ENCODE data around the gene MAP2K6. TPM values are rescaled to one million over a fixed set of nuclear protein-coding genes. Genes with fewer than 3 reads are reported as not detected.

Gene MAP2K6
- total RNA-seq, 2 experiments from 2014 or later = 10.3 to 27.6 TPM

DNA sequence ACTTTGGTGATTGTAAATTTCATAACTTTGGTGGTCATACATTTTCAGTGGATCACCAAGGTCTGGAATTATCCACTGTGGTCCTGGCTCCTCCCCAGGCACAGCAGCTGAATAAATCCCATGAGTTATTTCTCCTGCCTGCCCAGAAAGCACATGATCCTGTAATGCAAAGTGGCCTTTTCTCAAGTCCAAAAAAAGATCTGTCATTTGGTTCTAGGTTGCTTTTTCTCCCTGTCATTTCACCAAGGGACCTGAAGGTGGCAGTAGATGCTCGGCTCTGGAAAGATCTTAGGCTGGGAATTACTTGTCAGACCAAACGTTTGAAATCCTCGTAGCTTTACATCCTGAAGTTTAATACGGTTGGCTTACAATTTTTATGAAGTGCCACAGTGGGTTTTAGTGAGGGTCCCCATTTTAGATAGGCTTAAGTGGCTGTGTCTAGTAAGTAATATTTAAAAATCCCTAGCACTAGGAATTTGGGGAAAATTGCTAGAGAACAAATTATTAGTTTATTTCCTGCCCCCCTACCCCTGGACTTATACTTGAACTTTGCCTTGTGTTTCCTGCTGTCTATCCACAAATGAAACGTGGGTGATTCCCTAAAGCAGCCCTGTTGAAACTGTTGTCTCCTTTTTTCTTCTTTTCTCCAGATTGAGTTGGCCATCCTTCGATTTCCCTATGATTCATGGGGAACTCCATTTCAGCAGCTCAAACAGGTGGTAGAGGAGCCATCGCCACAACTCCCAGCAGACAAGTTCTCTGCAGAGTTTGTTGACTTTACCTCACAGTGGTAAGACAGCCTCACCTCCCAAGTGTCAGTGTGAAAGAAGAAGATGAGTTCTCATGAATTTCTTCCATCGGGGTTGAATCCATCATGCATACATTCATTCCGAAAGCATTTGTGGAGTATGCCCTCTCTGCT is 111.7 kb downstream of the MAP2K6 start:
- CTCF ChIA-PET (ENCODE audit: unreplicated experiment) = no interaction called here
- BruUV-seq (replicated peaks) = no TSS peak
- H3K4me3 ChIP-seq (ENCODE audit: low read depth, low read length, poor library complexity, severe bottlenecking) = no peak overlapping the region
- H3K27ac ChIP-seq (ENCODE audit: low read depth, low read length, poor library complexity, severe bottlenecking) = no peak overlapping the region
- no peaks in the 10 kb centered on the region for H3K9me2 ChIP-seq (ENCODE audit: insufficient read depth, low read length)
- H3K4me2 ChIP-seq (ENCODE audit: low read length) = no peak overlapping the region
- intact Hi-C loops (cut with micrococcal nuclease; ENCODE audit: unreplicated experiment) = loop anchor here (1.0 to 5.0 kb wide), 4 partner anchors 281 to 1096 kb away; no protein-coding TSS in a partner anchor
- TF ChIP-seq CTCF (conservative IDR thresholded peaks at IDR 0.05; ENCODE audit: low read length) (peak; percentile 100), EZH2phosphoT487 (IDR thresholded peaks at IDR 0.05; ENCODE audit: borderline replicate concordance, low read depth, low read length) (no peak)
- POLR2A ChIA-PET = interaction anchor here (2.0 kb wide), 1 partner anchor 10 kb away, joined by 6 read pairs; no protein-coding TSS in a partner anchor
- peak; percentile 72 for DNase-seq (ENCODE audit: low spot score)
- peaks cover 4% of the 10 kb centered on the region for H3K4me1 ChIP-seq (ENCODE audit: insufficient read depth, low read length, poor library complexity, severe bottlenecking)
- no peaks in the 10 kb centered on the region; the same call in 1 of the 2 replicates for H3K9me3 ChIP-seq (ENCODE audit: low read length)
- no peak overlapping the region for H2AFZ ChIP-seq (ENCODE audit: low read length)
- no peaks in the 10 kb centered on the region for H4K20me1 ChIP-seq (ENCODE audit: insufficient read depth, low read length)
- peaks cover 19% of the 10 kb centered on the region for H3K36me3 ChIP-seq (ENCODE audit: insufficient read depth, low read length)
- no peaks in the 10 kb centered on the region for H3K79me2 ChIP-seq (ENCODE audit: insufficient read depth, low read depth, low read length)

DNA sequence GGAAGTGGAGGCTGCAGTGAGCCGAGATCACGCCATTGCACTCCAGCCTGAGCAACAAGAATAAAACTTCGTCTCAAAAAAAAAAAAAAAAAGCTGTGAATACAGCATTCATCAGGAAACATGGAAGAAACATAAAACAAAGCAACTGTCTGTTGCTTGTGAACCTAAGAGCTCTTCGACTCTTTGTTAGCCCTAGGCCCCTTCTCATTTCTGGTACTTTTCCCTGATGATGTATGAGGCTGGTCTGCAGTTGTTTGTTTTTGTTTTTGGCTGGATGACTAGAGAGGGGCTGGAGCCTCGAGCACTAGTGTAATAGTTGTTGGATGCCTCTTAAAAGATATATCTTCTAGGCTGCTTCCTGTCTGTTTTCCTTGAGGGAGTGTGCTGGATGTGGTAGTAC is 113.5 kb downstream of the MAP2K6 start:
- TF ChIP-seq EZH2phosphoT487 (IDR thresholded peaks at IDR 0.05; ENCODE audit: borderline replicate concordance, low read depth, low read length) = no peak
- Histone ChIP-seq H3K9me2 (ENCODE audit: insufficient read depth, low read length) (no peaks in the 10 kb centered on the region), H3K4me3 (ENCODE audit: low read depth, low read length, poor library complexity, severe bottlenecking) (no peak overlapping the region), H3K4me1 (ENCODE audit: insufficient read depth, low read length, poor library complexity, severe bottlenecking) (no peaks in the 10 kb centered on the region), H3K4me2 (ENCODE audit: low read length) (no peak overlapping the region), H2AFZ (ENCODE audit: low read length) (no peak overlapping the region), H3K36me3 (ENCODE audit: insufficient read depth, low read length) (peaks cover 18% of the 10 kb centered on the region), H3K27ac (ENCODE audit: low read depth, low read length, poor library complexity, severe bottlenecking) (no peak overlapping the region), H4K20me1 (ENCODE audit: insufficient read depth, low read length) (no peaks in the 10 kb centered on the region), H3K9me3 (ENCODE audit: low read length) (no peaks in the 10 kb centered on the region; the same call in 1 of the 2 replicates), H3K79me2 (ENCODE audit: insufficient read depth, low read depth, low read length) (no peaks in the 10 kb centered on the region)
- intact Hi-C loops (cut with micrococcal nuclease; ENCODE audit: unreplicated experiment) = loop anchor here (5.0 kb wide), 2 partner anchors 1024 to 1094 kb away; no protein-coding TSS in a partner anchor
- ChIA-PET CTCF (ENCODE audit: unreplicated experiment) (interaction anchor here (0.6 to 0.9 kb wide), 2 partner anchors 25 to 151 kb away, joined by 3 to 4 read pairs; no protein-coding TSS in a partner anchor), POLR2A (interaction anchor here (0.6 to 1.2 kb wide), 5 partner anchors 8 to 616 kb away, joined by 3 to 7 read pairs (median 4); no protein-coding TSS in a partner anchor)
- BruUV-seq (replicated peaks) = no TSS peak
- DNase-seq (ENCODE audit: low spot score) = no peak

GRCh38 chr17:69533481-69534234 is 119.2 kb downstream of the MAP2K6 start:
- no peaks in the 10 kb centered on the region for H4K20me1 ChIP-seq (ENCODE audit: insufficient read depth, low read length)
- H3K27ac ChIP-seq (ENCODE audit: low read depth, low read length, poor library complexity, severe bottlenecking) = no peak overlapping the region
- no peak overlapping the region for H3K4me3 ChIP-seq (ENCODE audit: low read depth, low read length, poor library complexity, severe bottlenecking)
- DNase-seq (ENCODE audit: low spot score) = no peak
- TF ChIP-seq EZH2phosphoT487 (IDR thresholded peaks at IDR 0.05; ENCODE audit: borderline replicate concordance, low read depth, low read length) (no peak), CTCF (conservative IDR thresholded peaks at IDR 0.05; ENCODE audit: low read length) (no peak)
- H3K4me2 ChIP-seq (ENCODE audit: low read length) = no peak overlapping the region
- intact Hi-C loops (cut with micrococcal nuclease; ENCODE audit: unreplicated experiment) = no loop called here
- no peak overlapping the region for H2AFZ ChIP-seq (ENCODE audit: low read length)
- no peaks in the 10 kb centered on the region for H3K79me2 ChIP-seq (ENCODE audit: insufficient read depth, low read depth, low read length)
- BruUV-seq (replicated peaks) = no TSS peak
- ChIA-PET POLR2A (interaction anchor here (0.6 to 1.8 kb wide), 6 partner anchors 9 to 1023 kb away, joined by 3 to 7 read pairs (median 5); no protein-coding TSS in a partner anchor), CTCF (ENCODE audit: unreplicated experiment) (no interaction called here)
- H3K9me2 ChIP-seq (ENCODE audit: insufficient read depth, low read length) = no peaks in the 10 kb centered on the region
- no peaks in the 10 kb centered on the region for H3K9me3 ChIP-seq (ENCODE audit: low read length)
- no peaks in the 10 kb centered on the region for H3K4me1 ChIP-seq (ENCODE audit: insufficient read depth, low read length, poor library complexity, severe bottlenecking)
- H3K36me3 ChIP-seq (ENCODE audit: insufficient read depth, low read length) = no peaks in the 10 kb centered on the region

All from OCI-LY7 (cell line).